Lower leg skin (tissue), 4 donors: ENCODE data around the gene DENND1A. TPM values are rescaled to one million over a fixed set of nuclear protein-coding genes. Genes with fewer than 3 reads are reported as not detected.

Experiments used
- DNase-seq, 2 donors: peaks; one replicate each; pipeline ENCODE4 v3.0.0-alpha.2; 2019; ENCODE audit warnings: low spot score in 2 of 2
- H3K4me3 ChIP-seq: fragments of 200-600 bp; sonication (generic); 2 replicates; pipeline ENCODE4 v1.5.1; 2017; ENCODE audit warnings: mild to moderate bottlenecking, low read depth; ENCODE audit not compliant: poor library complexity, severe bottlenecking
- POLR2A ChIP-seq, 2 donors: fragments of 450-650 bp; IDR thresholded peaks; one replicate each; pipeline ENCODE4 v1.6.1; 2016 to 2017; ENCODE audit warnings: antibody characterized with exemption in 2 of 2, mild to moderate bottlenecking in 1 of 2, moderate library complexity in 1 of 2
- WGBS, 2 donors: methylation state at CpG; one replicate each; pipeline ENCODE4 v1.1.5; 2018; 5-methylcytosine and 5-hydroxymethylcytosine counted together
- intact Hi-C: fragments of 100-400 bp; cut with DNase I; formaldehyde crosslinking; loops from one replicate; pipeline ENCODE4 v1.15.0; 2023; ENCODE audit warnings: low total_unique reads
- total RNA-seq, 4 donors: library from RNA; depleted of rRNA; stranded (reverse); fragments of >200 nt; gene quantifications; one replicate each; pipeline ENCODE4 v1.1.0, GENCODE V29; 2016
- TF ChIP-seq, protein P1 (sequence below), 3 donors: fragments of 450-650 bp; IDR thresholded peaks; one replicate each; pipeline ENCODE4 v1.5.1; 2016; ENCODE audit warnings: antibody characterized with exemption in 3 of 3, mild to moderate bottlenecking in 3 of 3, moderate library complexity in 2 of 3

DENND1A gene
- total RNA-seq, 4 donors from 2014 or later, result 6.5 to 16.3 (median 12.3) TPM

GRCh38 chr9:123525424-123525823 lies 404.5 kb downstream of the DENND1A start:
- no peak overlapping the region for H3K4me3 ChIP-seq
- no peak for TF ChIP-seq POLR2A (IDR thresholded peaks at IDR 0.05)
- TF ChIP-seq, protein P1, sequence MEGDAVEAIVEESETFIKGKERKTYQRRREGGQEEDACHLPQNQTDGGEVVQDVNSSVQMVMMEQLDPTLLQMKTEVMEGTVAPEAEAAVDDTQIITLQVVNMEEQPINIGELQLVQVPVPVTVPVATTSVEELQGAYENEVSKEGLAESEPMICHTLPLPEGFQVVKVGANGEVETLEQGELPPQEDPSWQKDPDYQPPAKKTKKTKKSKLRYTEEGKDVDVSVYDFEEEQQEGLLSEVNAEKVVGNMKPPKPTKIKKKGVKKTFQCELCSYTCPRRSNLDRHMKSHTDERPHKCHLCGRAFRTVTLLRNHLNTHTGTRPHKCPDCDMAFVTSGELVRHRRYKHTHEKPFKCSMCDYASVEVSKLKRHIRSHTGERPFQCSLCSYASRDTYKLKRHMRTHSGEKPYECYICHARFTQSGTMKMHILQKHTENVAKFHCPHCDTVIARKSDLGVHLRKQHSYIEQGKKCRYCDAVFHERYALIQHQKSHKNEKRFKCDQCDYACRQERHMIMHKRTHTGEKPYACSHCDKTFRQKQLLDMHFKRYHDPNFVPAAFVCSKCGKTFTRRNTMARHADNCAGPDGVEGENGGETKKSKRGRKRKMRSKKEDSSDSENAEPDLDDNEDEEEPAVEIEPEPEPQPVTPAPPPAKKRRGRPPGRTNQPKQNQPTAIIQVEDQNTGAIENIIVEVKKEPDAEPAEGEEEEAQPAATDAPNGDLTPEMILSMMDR (IDR thresholded peaks at IDR 0.05), result no peak
- WGBS, 2 donors, result 91 to 95% methylated on average over 6 of the region's 6 CpGs
- intact Hi-C loops, result no loop called here
- DNase-seq, result no peak

- intact Hi-C loops, result no loop called here
- DNase-seq, result no peak
- WGBS, 2 donors, result 90 to 95% methylated on average over 6 of the region's 6 CpGs
- H3K4me3 ChIP-seq, result no peak overlapping the region
- TF ChIP-seq POLR2A (IDR thresholded peaks at IDR 0.05), result no peak
- TF ChIP-seq, protein P1 (IDR thresholded peaks at IDR 0.05), result no peak
These were observed 405.1 kb downstream of the DENND1A start for GRCh38 chr9:123524866-123525265.

DNA sequence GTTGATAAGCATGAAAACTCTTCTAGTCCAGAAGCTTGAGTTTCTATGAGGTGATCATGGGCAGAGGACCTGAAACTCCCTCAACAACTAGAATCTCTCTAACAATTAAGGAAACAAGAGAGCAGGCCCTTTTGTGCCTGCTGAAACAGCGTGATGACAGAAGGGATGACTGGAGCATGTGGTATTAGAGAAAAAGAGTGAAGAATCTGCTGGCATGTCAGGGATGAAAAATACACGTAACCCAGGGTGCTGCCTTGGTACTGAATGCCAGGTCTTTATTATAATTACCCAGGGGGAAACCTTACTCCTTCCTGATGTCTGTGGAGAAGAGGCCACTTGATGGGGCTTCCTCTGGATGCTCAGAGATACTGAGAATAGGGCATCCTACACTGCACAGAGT lies 406.1 kb downstream of the DENND1A start:
- no peak for DNase-seq
- intact Hi-C loops, result no loop called here
- H3K4me3 ChIP-seq, result no peak overlapping the region
- WGBS, 2 donors, result 93 to 97% methylated on average over 2 of the region's 2 CpGs
- TF ChIP-seq, protein P1 (IDR thresholded peaks at IDR 0.05), result no peak
- TF ChIP-seq POLR2A (IDR thresholded peaks at IDR 0.05), result no peak

GRCh38 chr9:123523001-123523400 lies 406.9 kb downstream of the DENND1A start:
- WGBS, 2 donors, result 90 to 91% methylated on average over 6 of the region's 6 CpGs
- TF ChIP-seq POLR2A (IDR thresholded peaks at IDR 0.05), result no peak
- TF ChIP-seq, protein P1 (IDR thresholded peaks at IDR 0.05), result no peak
- intact Hi-C loops, result no loop called here

DNA sequence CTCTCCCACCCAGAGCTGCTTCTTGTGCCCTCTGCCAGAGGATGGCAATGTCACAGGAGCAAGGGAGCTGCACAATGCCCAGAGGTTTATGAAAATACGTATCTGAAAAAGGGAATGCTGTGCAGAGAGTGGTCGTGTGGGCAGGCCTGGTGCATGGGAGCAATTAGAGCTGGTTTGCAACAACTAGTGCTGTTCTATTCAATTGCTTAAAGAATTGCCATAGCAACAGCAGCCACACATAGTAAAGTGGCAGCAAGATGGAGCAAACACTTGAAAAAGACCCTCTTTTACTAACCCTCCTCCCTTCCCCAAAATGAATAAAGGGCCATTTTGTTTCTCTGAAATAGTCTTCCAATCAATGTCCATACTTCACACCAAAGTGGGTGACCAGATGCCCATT lies 407.7 kb downstream of the DENND1A start:
- H3K4me3 ChIP-seq, result no peak overlapping the region
- intact Hi-C loops, result no loop called here
- no peak for DNase-seq
- 87 to 98% methylated on average over 2 of the region's 2 CpGs for whole genome bisulfite sequencing, 2 donors
- TF ChIP-seq POLR2A (IDR thresholded peaks at IDR 0.05), result no peak
- TF ChIP-seq, protein P1 (IDR thresholded peaks at IDR 0.05), result no peak

More at GRCh38 chr9:123523001-123523400, 406.9 kb downstream of the DENND1A start:
- H3K4me3 ChIP-seq, result no peak overlapping the region
- DNase-seq, result no peak

GRCh38 chr9:123518338-123518737 lies 411.6 kb downstream of the DENND1A start:
- TF ChIP-seq POLR2A (IDR thresholded peaks at IDR 0.05), result no peak
- TF ChIP-seq, protein P1 (IDR thresholded peaks at IDR 0.05), result no peak
- DNase-seq, result no peak

More at GRCh38 chr9:123518338-123518737, 411.6 kb downstream of the DENND1A start:
- no peak overlapping the region for H3K4me3 ChIP-seq
- intact Hi-C loops, result no loop called here
- WGBS, 2 donors, result 38 to 48% methylated on average over 1 of the region's 1 CpG
